Ectodermal cell (in vitro differentiated cells): Measurements from ENCODE around the gene FAM117B.

Experiments
- H3K27ac ChIP-seq: 2 replicates; pipeline ENCODE4 v1.7.0; 2013; ENCODE audit warnings: mild to moderate bottlenecking, low read depth, low read length; ENCODE audit not compliant: insufficient read depth, poor library complexity, severe bottlenecking
- H3K27me3 ChIP-seq: 2 replicates; pipeline ENCODE4 v1.7.0; 2013; ENCODE audit warnings: mild to moderate bottlenecking, low read length; ENCODE audit not compliant: insufficient read depth, control insufficient read depth, poor library complexity, severe bottlenecking
- H3K36me3 ChIP-seq: one replicate; pipeline ENCODE4 v1.7.0; 2013; ENCODE audit warnings: low read length; ENCODE audit not compliant: control insufficient read depth, insufficient read depth
- H3K4me1 ChIP-seq: one replicate; pipeline ENCODE4 v1.7.0; 2013; ENCODE audit warnings: low read length; ENCODE audit not compliant: control insufficient read depth, insufficient read depth
- H3K4me3 ChIP-seq: 2 replicates; pipeline ENCODE4 v1.7.0; 2013; ENCODE audit warnings: low read depth, low read length, control low read depth; ENCODE audit not compliant: insufficient read depth
- H3K9me3 ChIP-seq: 2 replicates; pipeline ENCODE4 v1.7.0; 2013; ENCODE audit warnings: mild to moderate bottlenecking, low read length, moderate library complexity; ENCODE audit not compliant: control insufficient read depth
- WGBS, 2 experiments: methylation state at CpG; one replicate each; pipeline ENCODE4 v1.1.7; 2013; ENCODE audit warnings: missing lambda C conversion rate in 2 of 2; 5-methylcytosine and 5-hydroxymethylcytosine counted together

FAM117B gene

GRCh38 chr2:202717598-202718310 is 83.0 kb downstream of the FAM117B start:
- WGBS, 2 experiments, result 89 to 92% methylated on average over 3 of the region's 3 CpGs
- Histone ChIP-seq H3K4me3 (no peak overlapping the region), H3K4me1 (no peaks in the 10 kb centered on the region), H3K36me3 (no peaks in the 10 kb centered on the region), H3K27me3 (no peaks in the 10 kb centered on the region), H3K27ac (no peak overlapping the region), H3K9me3 (no peaks in the 10 kb centered on the region)

- 83 to 91% methylated on average over 4 of the region's 4 CpGs for WGBS, 2 experiments
- Histone ChIP-seq H3K9me3 (no peaks in the 10 kb centered on the region), H3K27me3 (no peaks in the 10 kb centered on the region), H3K27ac (no peak overlapping the region), H3K4me1 (no peaks in the 10 kb centered on the region), H3K4me3 (no peak overlapping the region), H3K36me3 (no peaks in the 10 kb centered on the region)
Measured at GRCh38 chr2:202718614-202719013, 83.8 kb downstream of the FAM117B start.

GRCh38 chr2:202720226-202720625 is 85.5 kb downstream of the FAM117B start:
- H3K36me3 ChIP-seq, result no peaks in the 10 kb centered on the region
- no peak overlapping the region for H3K27ac ChIP-seq
- no peak overlapping the region for H3K4me3 ChIP-seq
- H3K9me3 ChIP-seq, result no peaks in the 10 kb centered on the region
- WGBS, 2 experiments, result no CpG with 5 or more reads among the region's 2 CpGs
- no peaks in the 10 kb centered on the region for H3K4me1 ChIP-seq
- no peaks in the 10 kb centered on the region for H3K27me3 ChIP-seq

GRCh38 chr2:202721621-202722020 is 86.9 kb downstream of the FAM117B start:
- 83 to 85% methylated on average over 2 of the region's 3 CpGs for WGBS, 2 experiments
- Histone ChIP-seq H3K9me3 (no peaks in the 10 kb centered on the region), H3K27me3 (no peaks in the 10 kb centered on the region), H3K36me3 (no peaks in the 10 kb centered on the region), H3K4me3 (no peak overlapping the region), H3K27ac (no peak overlapping the region), H3K4me1 (no peaks in the 10 kb centered on the region)

- H3K36me3 ChIP-seq, result no peaks in the 10 kb centered on the region
- WGBS, 2 experiments, result 92 to 95% methylated on average over 4 to 5 of the region's 5 CpGs
- no peak overlapping the region for H3K4me3 ChIP-seq
- no peaks in the 10 kb centered on the region for H3K27me3 ChIP-seq
- no peaks in the 10 kb centered on the region for H3K9me3 ChIP-seq
- H3K4me1 ChIP-seq, result no peaks in the 10 kb centered on the region
- H3K27ac ChIP-seq, result no peak overlapping the region
Measured at GRCh38 chr2:202723746-202724145, 89.0 kb downstream of the FAM117B start.

- H3K9me3 ChIP-seq, result no peaks in the 10 kb centered on the region
- no peaks in the 10 kb centered on the region for H3K36me3 ChIP-seq
- H3K4me1 ChIP-seq, result no peaks in the 10 kb centered on the region
- no peak overlapping the region for H3K27ac ChIP-seq
- H3K27me3 ChIP-seq, result no peaks in the 10 kb centered on the region
- 95 to 96% methylated on average over 3 of the region's 3 CpGs for WGBS, 2 experiments
- no peak overlapping the region for H3K4me3 ChIP-seq
Measured at GRCh38 chr2:202726070-202726469, 91.3 kb downstream of the FAM117B start.

GRCh38 chr2:202736826-202737225 is 102.1 kb downstream of the FAM117B start:
- Histone ChIP-seq H3K4me1 (no peaks in the 10 kb centered on the region), H3K27me3 (no peaks in the 10 kb centered on the region), H3K36me3 (no peaks in the 10 kb centered on the region), H3K4me3 (no peak overlapping the region), H3K27ac (no peak overlapping the region), H3K9me3 (no peaks in the 10 kb centered on the region)
- WGBS, 2 experiments, result 100% methylated on average over 1 of the region's 1 CpG

- peaks cover 16% of the 10 kb centered on the region for H3K36me3 ChIP-seq
Measured at GRCh38 chr2:202743613-202744012, 108.8 kb downstream of the FAM117B start.

GRCh38 chr2:202749477-202749876 is 114.7 kb downstream of the FAM117B start:
- Histone ChIP-seq H3K36me3 (no peaks in the 10 kb centered on the region), H3K9me3 (no peaks in the 10 kb centered on the region), H3K4me1 (no peaks in the 10 kb centered on the region), H3K27me3 (no peaks in the 10 kb centered on the region), H3K4me3 (no peak overlapping the region), H3K27ac (no peak overlapping the region)
- WGBS, 2 experiments, result 92 to 100% methylated on average over 1 of the region's 2 CpGs

More at GRCh38 chr2:202743613-202744012, 108.8 kb downstream of the FAM117B start:
- H3K27me3 ChIP-seq, result no peaks in the 10 kb centered on the region
- no peak overlapping the region for H3K4me3 ChIP-seq
- no peak overlapping the region for H3K27ac ChIP-seq
- WGBS, 2 experiments, result 92% methylated on average over 1 of the region's 1 CpG; no CpG with 5 or more reads in 1 of the 2 experiments
- H3K9me3 ChIP-seq, result no peaks in the 10 kb centered on the region
- no peaks in the 10 kb centered on the region for H3K4me1 ChIP-seq

GRCh38 chr2:202750763-202751427 is 116.1 kb downstream of the FAM117B start:
- no peaks in the 10 kb centered on the region for H3K4me1 ChIP-seq
- no peak overlapping the region for H3K4me3 ChIP-seq
- H3K36me3 ChIP-seq, result no peaks in the 10 kb centered on the region
- 93% methylated on average over 3 of the region's 3 CpGs for WGBS, 2 experiments
- H3K9me3 ChIP-seq, result no peaks in the 10 kb centered on the region
- H3K27me3 ChIP-seq, result no peaks in the 10 kb centered on the region
- H3K27ac ChIP-seq, result no peak overlapping the region
